PC-9 (cell line): ENCODE results near the gene SLC8A1.

ENCODE experiments used
- CTCF ChIP-seq: fragments of 200-600 bp; sonication (generic); conservative IDR thresholded peaks from 2 replicates; pipeline ENCODE4 v1.6.1; 2017; ENCODE audit warnings: mixed run types, antibody characterized with exemption, mild to moderate bottlenecking, moderate library complexity
- EZH2 ChIP-seq: fragments of 200-600 bp; sonication (generic); IDR thresholded peaks from 2 replicates; pipeline ENCODE4 v1.8.0; 2017; ENCODE audit warnings: antibody characterized with exemption, low read depth

DNA sequence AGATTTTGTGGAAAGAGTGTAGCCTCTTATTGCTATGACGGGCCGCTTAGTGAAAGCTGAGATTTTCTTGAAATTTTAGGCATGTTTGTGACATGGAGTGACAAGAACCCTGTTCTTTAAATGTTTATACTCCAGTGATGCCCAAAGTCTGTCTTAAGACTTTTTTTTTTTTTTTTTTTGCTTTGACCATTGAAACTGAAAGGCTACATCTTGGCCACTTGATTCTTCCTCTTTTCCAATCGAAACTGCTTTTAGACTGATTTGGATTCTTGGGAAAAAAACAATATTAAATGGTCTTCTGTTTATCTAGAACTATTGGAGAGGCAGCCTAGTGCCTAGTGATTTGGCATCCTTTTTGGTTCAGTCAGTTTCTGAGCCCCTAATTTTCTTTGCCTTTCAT is 2.4 kb upstream of the SLC8A1 start:
- no peak for TF ChIP-seq EZH2
- no peak for TF ChIP-seq CTCF
